Astrocyte (in vitro differentiated cells and primary cell): Measurements from ENCODE around the gene FASN. TPM values are rescaled to one million over a fixed set of nuclear protein-coding genes. Genes with fewer than 3 reads are reported as not detected.

Source experiments
- DNase-seq: peaks from one replicate; pipeline ENCODE4 v3.0.0-alpha.2; 2010; ENCODE audit warnings: low read depth
- FAIRE-seq: peaks from 2 replicates; lab custom pipeline; 2011; peaks lifted over from hg19 to GRCh38; lab: Jason Lieb, UNC
- H2AFZ ChIP-seq: 2 replicates; pipeline ENCODE4 v1.6.0; 2012; ENCODE audit warnings: low read depth, low read length, inconsistent platforms
- H3K27ac ChIP-seq: 2 replicates; pipeline ENCODE4 v1.5.1; 2011; ENCODE audit warnings: low read depth, low read length, inconsistent platforms
- H3K27me3 ChIP-seq: 2 replicates; pipeline ENCODE4 v1.6.0; 2011; ENCODE audit warnings: low read length, inconsistent platforms; ENCODE audit not compliant: insufficient read depth
- H3K36me3 ChIP-seq: 2 replicates; pipeline ENCODE4 v1.5.1; 2011; ENCODE audit warnings: low read length, inconsistent platforms; ENCODE audit not compliant: insufficient read depth
- H3K4me1 ChIP-seq: 2 replicates; pipeline ENCODE4 v1.5.1; 2011; ENCODE audit warnings: low read length, inconsistent platforms; ENCODE audit not compliant: insufficient read depth
- H3K4me2 ChIP-seq: 2 replicates; pipeline ENCODE4 v1.6.0; 2012; ENCODE audit warnings: low read length, inconsistent platforms
- H3K4me3 ChIP-seq: 2 replicates; pipeline ENCODE4 v1.5.1; 2011; ENCODE audit warnings: low read depth, mild to moderate bottlenecking, low read length, inconsistent platforms; ENCODE audit not compliant: insufficient read depth
- H3K79me2 ChIP-seq: 2 replicates; pipeline ENCODE4 v1.6.0; 2012; ENCODE audit warnings: mild to moderate bottlenecking, low read length, inconsistent platforms; ENCODE audit not compliant: insufficient read depth
- H3K9ac ChIP-seq: 2 replicates; pipeline ENCODE4 v1.6.0; 2012; ENCODE audit warnings: mild to moderate bottlenecking, low read length, inconsistent platforms
- H3K9me3 ChIP-seq: 2 replicates; pipeline ENCODE4 v1.5.1; 2012; ENCODE audit warnings: low read depth, mild to moderate bottlenecking, low read length, inconsistent platforms; ENCODE audit not compliant: insufficient read depth
- H4K20me1 ChIP-seq: 2 replicates; pipeline ENCODE4 v1.6.0; 2012; ENCODE audit warnings: low read length, inconsistent platforms; ENCODE audit not compliant: insufficient read depth
- H3K27ac Mint-ChIP-seq: one replicate; pipeline ENCODE4 v1.8.0; 2021; ENCODE audit warnings: mild to moderate bottlenecking, mixed read lengths; ENCODE audit not compliant: unreplicated experiment
- H3K27me3 Mint-ChIP-seq: one replicate; pipeline ENCODE4 v1.8.0; 2021; ENCODE audit warnings: low read depth, mixed read lengths; ENCODE audit not compliant: unreplicated experiment
- H3K36me3 Mint-ChIP-seq: one replicate; pipeline ENCODE4 v1.8.0; 2021; ENCODE audit warnings: low read depth, mixed read lengths; ENCODE audit not compliant: unreplicated experiment
- H3K4me1 Mint-ChIP-seq: one replicate; pipeline ENCODE4 v1.8.0; 2021; ENCODE audit warnings: low read depth, mixed read lengths; ENCODE audit not compliant: unreplicated experiment
- H3K4me3 Mint-ChIP-seq: one replicate; pipeline ENCODE4 v1.8.0; 2021; ENCODE audit warnings: mild to moderate bottlenecking, moderate library complexity, mixed read lengths; ENCODE audit not compliant: unreplicated experiment
- H3K9me3 Mint-ChIP-seq: one replicate; pipeline ENCODE4 v1.8.0; 2021; ENCODE audit warnings: mild to moderate bottlenecking, mixed read lengths; ENCODE audit not compliant: unreplicated experiment
- EZH2 ChIP-seq: IDR thresholded peaks from 2 replicates; pipeline ENCODE4 v1.6.1; 2012; ENCODE audit warnings: mild to moderate bottlenecking, low read length, inconsistent platforms; ENCODE audit not compliant: insufficient read depth
- total RNA-seq: library from RNA; stranded (reverse); gene quantifications from 2 replicates; pipeline ENCODE4 v1.2.1, GENCODE V29; 2021
- TF ChIP-seq, protein P1 (sequence below): IDR thresholded peaks from 2 replicates; pipeline ENCODE4 v1.5.1; 2011; ENCODE audit warnings: low read depth, mild to moderate bottlenecking, inconsistent platforms, low read length, moderate library complexity; ENCODE audit not compliant: insufficient read depth

Gene FASN
- total RNA-seq, 1 donor from 2014 or later, result 203 TPM

DNA sequence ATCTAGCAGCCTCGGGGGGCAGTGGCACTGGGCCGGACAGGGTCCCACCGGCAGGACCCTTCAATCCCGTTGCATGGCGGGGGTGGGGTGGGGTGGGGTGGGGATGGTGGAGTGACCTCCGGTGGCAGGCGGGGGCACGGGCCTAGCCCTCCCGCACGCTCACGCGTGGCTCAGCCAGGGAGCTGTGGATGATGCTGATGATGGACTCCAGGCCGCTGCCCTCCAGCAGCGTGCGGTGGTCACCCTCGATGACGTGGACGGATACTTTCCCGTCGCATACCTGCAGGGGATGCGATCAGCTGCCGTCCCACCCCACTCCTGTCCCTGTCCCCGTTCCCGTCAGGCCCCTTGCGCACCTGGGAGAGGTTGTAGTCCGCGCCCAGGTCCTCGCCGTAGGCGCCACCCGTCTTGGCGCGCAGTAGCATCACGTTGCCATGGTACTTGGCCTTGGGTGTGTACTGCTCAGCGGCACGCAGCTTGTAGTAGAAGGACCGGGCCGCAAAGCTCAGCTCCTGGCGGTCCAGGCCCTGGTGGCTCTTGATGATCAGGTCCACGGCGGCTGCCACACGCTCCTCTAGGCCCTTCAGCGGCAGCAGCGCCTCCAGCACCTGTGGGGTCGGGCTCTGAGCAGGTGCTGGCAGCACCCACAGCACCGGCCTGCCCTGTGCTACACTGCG, 18.9 kb downstream of the FASN start:
- Histone ChIP-seq H3K79me2 (no peaks in the 10 kb centered on the region), H3K27ac (no peak overlapping the region), H4K20me1 (peaks cover 47% of the 10 kb centered on the region), H3K4me1 (no peaks in the 10 kb centered on the region), H2AFZ (no peak overlapping the region), H3K27me3 (no peaks in the 10 kb centered on the region), H3K9me3 (no peaks in the 10 kb centered on the region), H3K4me3 (no peak overlapping the region), H3K9ac (no peak overlapping the region), H3K4me2 (no peak overlapping the region), H3K36me3 (no peaks in the 10 kb centered on the region)
- no peak for TF ChIP-seq EZH2
- TF ChIP-seq, protein P1, sequence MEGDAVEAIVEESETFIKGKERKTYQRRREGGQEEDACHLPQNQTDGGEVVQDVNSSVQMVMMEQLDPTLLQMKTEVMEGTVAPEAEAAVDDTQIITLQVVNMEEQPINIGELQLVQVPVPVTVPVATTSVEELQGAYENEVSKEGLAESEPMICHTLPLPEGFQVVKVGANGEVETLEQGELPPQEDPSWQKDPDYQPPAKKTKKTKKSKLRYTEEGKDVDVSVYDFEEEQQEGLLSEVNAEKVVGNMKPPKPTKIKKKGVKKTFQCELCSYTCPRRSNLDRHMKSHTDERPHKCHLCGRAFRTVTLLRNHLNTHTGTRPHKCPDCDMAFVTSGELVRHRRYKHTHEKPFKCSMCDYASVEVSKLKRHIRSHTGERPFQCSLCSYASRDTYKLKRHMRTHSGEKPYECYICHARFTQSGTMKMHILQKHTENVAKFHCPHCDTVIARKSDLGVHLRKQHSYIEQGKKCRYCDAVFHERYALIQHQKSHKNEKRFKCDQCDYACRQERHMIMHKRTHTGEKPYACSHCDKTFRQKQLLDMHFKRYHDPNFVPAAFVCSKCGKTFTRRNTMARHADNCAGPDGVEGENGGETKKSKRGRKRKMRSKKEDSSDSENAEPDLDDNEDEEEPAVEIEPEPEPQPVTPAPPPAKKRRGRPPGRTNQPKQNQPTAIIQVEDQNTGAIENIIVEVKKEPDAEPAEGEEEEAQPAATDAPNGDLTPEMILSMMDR, result no peak
- no peaks in the 10 kb centered on the region for H3K27me3 Mint-ChIP-seq
- no peaks in the 10 kb centered on the region for H3K4me1 Mint-ChIP-seq
- no peaks in the 10 kb centered on the region for H3K9me3 Mint-ChIP-seq
- no peak overlapping the region for H3K4me3 Mint-ChIP-seq
- FAIRE-seq, result no peak
- no peak overlapping the region for H3K27ac Mint-ChIP-seq
- no peak for DNase-seq
- peaks cover 2% of the 10 kb centered on the region for H3K36me3 Mint-ChIP-seq

DNA sequence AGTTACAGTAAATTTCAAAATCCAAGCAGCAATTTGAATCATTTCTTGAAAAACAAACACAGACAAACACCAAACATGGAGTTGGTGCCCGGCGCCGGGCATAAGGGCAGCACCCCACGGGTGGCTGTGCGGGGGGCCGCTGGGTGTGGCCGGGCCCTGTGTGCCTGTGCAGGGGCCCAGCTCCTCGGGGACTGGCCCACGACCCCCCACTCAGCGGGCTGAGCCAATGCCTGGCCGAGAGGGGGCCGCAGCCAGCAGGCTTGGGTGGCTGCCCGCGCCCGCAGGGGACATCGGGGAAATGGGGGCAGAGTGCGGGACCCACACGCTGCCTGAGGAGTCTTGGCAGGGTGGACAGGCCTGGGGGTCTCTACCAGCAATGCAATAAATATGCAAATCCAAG, 19.6 kb downstream of the FASN start:
- no peaks in the 10 kb centered on the region for H3K9me3 Mint-ChIP-seq

More for the DNA sequence above, 19.6 kb downstream of the FASN start:
- Histone ChIP-seq H3K36me3 (no peaks in the 10 kb centered on the region), H3K9ac (no peak overlapping the region), H3K79me2 (no peaks in the 10 kb centered on the region), H3K4me1 (no peaks in the 10 kb centered on the region), H2AFZ (no peak overlapping the region), H3K27ac (no peak overlapping the region), H3K4me2 (no peak overlapping the region), H3K4me3 (no peak overlapping the region), H4K20me1 (peaks cover 42% of the 10 kb centered on the region), H3K9me3 (no peaks in the 10 kb centered on the region), H3K27me3 (no peaks in the 10 kb centered on the region)
- FAIRE-seq (no peak), DNase-seq (no peak)
- peaks cover 2% of the 10 kb centered on the region for H3K27me3 Mint-ChIP-seq
- TF ChIP-seq EZH2, result no peak
- TF ChIP-seq, protein P1, result no peak
- no peak overlapping the region for H3K27ac Mint-ChIP-seq
- peaks cover 2% of the 10 kb centered on the region for H3K36me3 Mint-ChIP-seq
- H3K4me1 Mint-ChIP-seq, result no peaks in the 10 kb centered on the region
- no peak overlapping the region for H3K4me3 Mint-ChIP-seq
